ENCODE results near the gene KRTAP12-2. TPM values are rescaled to one million over a fixed set of nuclear protein-coding genes. Genes with fewer than 3 reads are reported as not detected.

KRTAP12-2 gene
- polyA plus RNA-seq, 1 experiment = not detected

DNA sequence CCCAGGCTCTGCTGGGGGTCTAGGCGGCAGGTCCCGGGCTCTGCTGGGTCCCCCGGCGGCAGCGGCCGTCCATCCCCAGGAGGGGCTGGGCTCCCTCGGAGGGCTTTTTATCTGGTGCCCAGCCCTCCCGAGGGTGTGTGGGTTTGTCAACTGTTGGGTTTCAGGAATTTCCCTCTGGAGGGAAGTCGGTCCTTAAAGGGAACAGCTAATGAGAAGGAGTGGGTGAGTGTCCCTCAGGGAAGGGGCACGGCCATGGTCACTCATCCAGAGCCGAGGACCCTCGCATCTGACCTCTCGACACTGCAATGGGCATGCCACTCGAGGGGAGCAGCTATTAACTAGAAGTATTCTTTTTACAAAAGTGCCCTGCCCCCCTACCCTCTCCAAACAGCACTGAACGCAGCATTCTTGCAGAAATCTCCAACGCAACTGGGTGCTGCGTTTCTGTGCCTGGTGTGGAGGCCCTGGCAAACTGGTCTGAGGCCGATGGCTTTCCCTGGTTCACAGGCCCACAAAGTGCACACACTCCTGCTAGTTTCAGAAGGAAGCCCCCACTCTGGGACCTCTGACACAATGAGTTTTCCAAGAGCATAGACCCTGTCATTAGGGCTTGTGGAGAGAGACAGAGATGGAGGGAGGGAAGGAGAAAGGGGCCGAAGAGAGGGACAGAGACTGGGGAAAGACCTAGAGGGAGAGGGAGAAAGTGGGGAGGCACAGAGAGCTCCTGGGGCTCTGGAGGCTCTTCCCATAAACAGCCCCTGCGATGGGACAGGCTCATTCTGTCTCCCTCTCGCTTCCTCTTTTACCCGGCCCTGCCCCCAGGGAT is 45.7 kb upstream of the KRTAP12-2 start:
- H3K27me3 ChIP-seq (ENCODE audit: control insufficient read depth, insufficient read depth, low read length) = peaks cover 69% of the 10 kb centered on the region
- H3K9me3 ChIP-seq (ENCODE audit: control insufficient read depth, insufficient read depth, low read length) = no peaks in the 10 kb centered on the region; the same call in 1 of the 2 replicates
- H3K4me3 ChIP-seq (ENCODE audit: low read depth, low read length) = no peak overlapping the region
- no peak for TF ChIP-seq CTCF (IDR thresholded peaks at IDR 0.05; ENCODE audit: low read depth, low read length)
- ChIA-PET CTCF (no interaction called here), POLR2A (no interaction called here)
- H3K27ac ChIP-seq (ENCODE audit: low read depth, low read length) = no peak overlapping the region
- no peak for DNase-seq (ENCODE audit: low read depth, low spot score)

GRCh38 chr21:44711327-44712202 is 44.8 kb upstream of the KRTAP12-2 start, which contains the start of gene TSPEAR:
TSS of gene TSPEAR (minus strand) at chr21:44711572. CDS start at chr21:44711514, 58 bp downstream.
- CTCF ChIA-PET = no interaction called here
- no peak within 1 kb of the TSS for H3K27ac ChIP-seq (ENCODE audit: low read depth, low read length)
- TF ChIP-seq CTCF (IDR thresholded peaks at IDR 0.05; ENCODE audit: low read depth, low read length) = no peak
- DNase-seq (ENCODE audit: low read depth, low spot score) = no peak
- H3K9me3 ChIP-seq (ENCODE audit: control insufficient read depth, insufficient read depth, low read length) = no peaks in the 10 kb centered on the region; the same call in 1 of the 2 replicates
- H3K27me3 ChIP-seq (ENCODE audit: control insufficient read depth, insufficient read depth, low read length) = peaks cover 76% of the 10 kb centered on the region
- no peak within 1 kb of the TSS for H3K4me3 ChIP-seq (ENCODE audit: low read depth, low read length)
- POLR2A ChIA-PET = no interaction called here

GRCh38 chr21:44710756-44711326 is 44.1 kb upstream of the KRTAP12-2 start:
- no peak for TF ChIP-seq CTCF (IDR thresholded peaks at IDR 0.05; ENCODE audit: low read depth, low read length)
- no peak for DNase-seq (ENCODE audit: low read depth, low spot score)
- ChIA-PET POLR2A (no interaction called here), CTCF (no interaction called here)
- H3K27me3 ChIP-seq (ENCODE audit: control insufficient read depth, insufficient read depth, low read length) = peaks cover 83% of the 10 kb centered on the region
- H3K4me3 ChIP-seq (ENCODE audit: low read depth, low read length) = no peak overlapping the region
- H3K9me3 ChIP-seq (ENCODE audit: control insufficient read depth, insufficient read depth, low read length) = no peaks in the 10 kb centered on the region; the same call in 1 of the 2 replicates
- no peak overlapping the region for H3K27ac ChIP-seq (ENCODE audit: low read depth, low read length)

- CTCF ChIA-PET = interaction anchor here (0.7 kb wide), 1 partner anchor 228 kb away, joined by 3 read pairs; no protein-coding TSS in a partner anchor
- peaks cover 84% of the 10 kb centered on the region for H3K27me3 ChIP-seq (ENCODE audit: control insufficient read depth, insufficient read depth, low read length)
- no peaks in the 10 kb centered on the region; the same call in 1 of the 2 replicates for H3K9me3 ChIP-seq (ENCODE audit: control insufficient read depth, insufficient read depth, low read length)
- POLR2A ChIA-PET = no interaction called here
- H3K27ac ChIP-seq (ENCODE audit: low read depth, low read length) = no peak overlapping the region
- no peak for TF ChIP-seq CTCF (IDR thresholded peaks at IDR 0.05; ENCODE audit: low read depth, low read length)
- DNase-seq (ENCODE audit: low read depth, low spot score) = no peak
- H3K4me3 ChIP-seq (ENCODE audit: low read depth, low read length) = no peak overlapping the region
Measured at GRCh38 chr21:44710294-44710665, 43.6 kb upstream of the KRTAP12-2 start.

Measured in AG04450 (cell line).